Adrenal gland (tissue), 12 donors: ENCODE data around the gene C7orf57. TPM values are rescaled to one million over a fixed set of nuclear protein-coding genes. Genes with fewer than 3 reads are reported as not detected.
A peak's percentile ranks its signal among the peaks of the same experiment; 100 is the strongest.

Source experiments
- DNase-seq, 7 donors: peaks; one replicate each; pipeline ENCODE4 v3.0.0-alpha.2; 2019 to 2020
- H3K27ac ChIP-seq, 5 donors: fragments of 200-600 bp; sonication (generic) in 4 of 5; 1 replicate in 3 of 5; 2 replicates in 2 of 5; pipeline versions ENCODE4 v1.5.1 to v1.8.0; 2016 to 2020; ENCODE audit warnings: mild to moderate bottlenecking in 1 of 5
- H3K27me3 ChIP-seq: fragments of 200-600 bp; 2 replicates; pipeline ENCODE4 v1.8.0; 2021
- H3K36me3 ChIP-seq, 2 donors: fragments of 200-600 bp; replicated peaks in 1 of 2; 1 replicate in 1 of 2; 2 replicates in 1 of 2; pipeline versions ENCODE4 v1.5.1 to v1.8.0; 2018 to 2022
- H3K4me1 ChIP-seq, 2 donors: fragments of 200-600 bp; replicated peaks in 1 of 2; 1 replicate in 1 of 2; 2 replicates in 1 of 2; pipeline versions ENCODE4 v1.5.1 to v1.8.0; 2018 to 2021
- H3K4me3 ChIP-seq, 4 donors: fragments of 200-600 bp; sonication (generic) in 3 of 4; one replicate each; pipeline ENCODE4 v1.5.1; 2016 to 2018
- H3K9me3 ChIP-seq, 3 donors: fragments of 200-600 bp; sonication (generic) in 1 of 3; replicated peaks in 1 of 3; 1 replicate in 2 of 3; 2 replicates in 1 of 3; pipeline versions ENCODE4 v1.5.1 to v1.8.0; 2016 to 2021
- POLR2A ChIP-seq, 2 donors: fragments of 450-650 bp; IDR thresholded peaks; one replicate each; pipeline ENCODE4 v1.6.1; 2017; ENCODE audit warnings: antibody characterized with exemption in 2 of 2, mild to moderate bottlenecking in 2 of 2, moderate library complexity in 1 of 2
- WGBS, 4 donors: extraction: QIAGEN DNeasy Blood & Tissue Kit in 2 of 4; methylation state at CpG; one replicate each; pipeline versions ENCODE4 v1.1.5 to v1.1.7; 2013 to 2017; 5-methylcytosine and 5-hydroxymethylcytosine counted together
- intact Hi-C, 2 donors: fragments of 100-400 bp; cut with DNase I; formaldehyde crosslinking; loops; one replicate each; pipeline versions ENCODE4 v1.14.1 to v1.15.0; 2022 to 2023
- polyA plus RNA-seq, 3 donors: library from polyadenylated mRNA; stranded (reverse); fragments of 200-250 nt in 2 of 3; fragments of 350-450 nt in 1 of 3; fragmentation: Illumina TruSeq in 1 of 3; extraction: RNeasy Lipid Tissue Mini Kit (QIAGEN cat#74804) in 1 of 3; gene quantifications; one replicate each; pipeline ENCODE4 v1.2.3, GENCODE V29; 2013 to 2014
- total RNA-seq, 9 donors: library from RNA; depleted of rRNA in 4 of 9; stranded (reverse); fragments of >200 nt in 4 of 9; fragments of 120-200 nt in 1 of 9; fragmentation: NEBNext Ultra II Directional in 1 of 9; extraction: Animal tissue kit (Norgen Biotek cat#: 25700) in 1 of 9; gene quantifications; one replicate each; pipeline versions ENCODE4 v1.1.0 to v1.2.4, GENCODE V29; 2013 to 2023
- TF ChIP-seq, protein P1 (sequence below), 6 experiments: fragments of 450-650 bp in 4 of 6; fragments of 200-600 bp in 2 of 6; sonication (generic) in 1 of 6; IDR thresholded peaks; 1 replicate in 5 of 6; 2 replicates in 1 of 6; pipeline versions ENCODE4 v1.5.1 to v1.8.0; 2016 to 2021; ENCODE audit warnings: antibody characterized with exemption in 6 of 6, mild to moderate bottlenecking in 2 of 6, moderate library complexity in 1 of 6
- donor health status: healthy with polysubstance abuse.
- donor health status: Bipolar disorder and iron deficiency.
- donor health status: DM: yes; HTN: yes; CAD: no.
- donor health status: DM: no; HTN: no; CAD: no.
- donor health status: DM: no; HTN: no; CAD: no.
- donor health status: DM: yes; HTN: yes; CAD: no.

Gene C7orf57
- total and polyA plus RNA-seq, 12 donors, result 1.7 TPM; not detected in 11

DNA sequence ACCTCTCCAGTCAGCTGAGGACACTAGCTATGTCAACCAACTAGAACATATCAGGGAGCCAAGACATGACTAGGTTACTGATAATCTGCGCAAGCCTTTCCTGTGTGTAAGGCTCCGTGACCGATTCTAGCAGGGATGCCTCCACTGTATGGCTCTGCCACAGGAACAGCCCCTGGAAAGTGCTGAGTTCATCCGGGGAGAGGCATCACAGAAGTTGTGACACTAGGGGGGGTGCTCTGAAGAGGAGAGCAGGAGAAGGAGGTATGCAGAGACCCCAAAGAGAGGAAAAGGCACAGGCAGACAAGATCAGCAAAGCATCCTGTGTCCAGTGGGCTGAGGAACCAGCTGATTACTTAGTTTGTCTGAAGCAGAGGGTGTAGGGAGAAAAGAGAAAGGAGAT lies 67.2 kb downstream of the C7orf57 start:
- Histone ChIP-seq H3K4me3 (no peak overlapping the region), H3K4me1 (peaks cover 2 to 16% of the 10 kb centered on the region in 2 donors), H3K9me3 (no peaks in the 10 kb centered on the region), H3K36me3 (peaks cover 0 to 56% of the 10 kb centered on the region in 2 donors), H3K27me3 (no peaks in the 10 kb centered on the region), H3K27ac (no peak overlapping the region)
- DNase-seq, result peak in 1 of 7 donors; percentile 3
- TF ChIP-seq, protein P1, sequence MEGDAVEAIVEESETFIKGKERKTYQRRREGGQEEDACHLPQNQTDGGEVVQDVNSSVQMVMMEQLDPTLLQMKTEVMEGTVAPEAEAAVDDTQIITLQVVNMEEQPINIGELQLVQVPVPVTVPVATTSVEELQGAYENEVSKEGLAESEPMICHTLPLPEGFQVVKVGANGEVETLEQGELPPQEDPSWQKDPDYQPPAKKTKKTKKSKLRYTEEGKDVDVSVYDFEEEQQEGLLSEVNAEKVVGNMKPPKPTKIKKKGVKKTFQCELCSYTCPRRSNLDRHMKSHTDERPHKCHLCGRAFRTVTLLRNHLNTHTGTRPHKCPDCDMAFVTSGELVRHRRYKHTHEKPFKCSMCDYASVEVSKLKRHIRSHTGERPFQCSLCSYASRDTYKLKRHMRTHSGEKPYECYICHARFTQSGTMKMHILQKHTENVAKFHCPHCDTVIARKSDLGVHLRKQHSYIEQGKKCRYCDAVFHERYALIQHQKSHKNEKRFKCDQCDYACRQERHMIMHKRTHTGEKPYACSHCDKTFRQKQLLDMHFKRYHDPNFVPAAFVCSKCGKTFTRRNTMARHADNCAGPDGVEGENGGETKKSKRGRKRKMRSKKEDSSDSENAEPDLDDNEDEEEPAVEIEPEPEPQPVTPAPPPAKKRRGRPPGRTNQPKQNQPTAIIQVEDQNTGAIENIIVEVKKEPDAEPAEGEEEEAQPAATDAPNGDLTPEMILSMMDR (IDR thresholded peaks at IDR 0.05), result no peak
- no peak for TF ChIP-seq POLR2A (IDR thresholded peaks at IDR 0.05)
- 94 to 99% (median 96%) methylated on average over 4 of the region's 4 CpGs for WGBS, 4 donors
- intact Hi-C loops, result loop anchor here in 1 of 2 donors (10.0 kb wide), 1 partner anchor 158 kb away; the partner anchor contains the start of gene PKD1L1

DNA sequence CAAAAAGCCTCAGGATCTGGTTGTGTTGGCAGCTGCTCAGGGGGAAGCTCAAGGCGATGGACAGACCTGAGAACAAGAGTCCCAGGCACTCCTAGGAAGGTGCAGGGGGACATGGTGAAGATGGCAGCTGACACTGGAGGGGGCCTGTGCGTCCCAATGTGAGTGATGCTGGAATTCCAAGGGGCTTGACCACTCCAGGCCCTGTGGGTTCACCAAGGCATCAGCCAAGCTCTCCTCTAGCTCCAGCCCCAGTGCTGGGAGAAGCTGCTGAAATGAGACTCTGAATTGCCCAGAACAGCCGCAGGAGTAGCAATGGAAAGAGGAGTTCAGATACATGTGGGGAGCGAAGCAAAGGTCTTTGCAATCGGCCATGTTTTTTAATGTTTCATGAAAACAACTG lies 69.7 kb downstream of the C7orf57 start:
- Histone ChIP-seq H3K27me3 (no peaks in the 10 kb centered on the region), H3K4me3 (no peak overlapping the region), H3K36me3 (peaks cover 0 to 73% of the 10 kb centered on the region in 2 donors), H3K9me3 (no peaks in the 10 kb centered on the region), H3K4me1 (peaks cover 0 to under 1% of the 10 kb centered on the region in 2 donors), H3K27ac (no peak overlapping the region)
- WGBS, 4 donors, result 94 to 99% (median 97%) methylated on average over 5 of the region's 5 CpGs
- intact Hi-C loops, result loop anchor here (5.0 to 10.0 kb wide), 3 partner anchors 113 to 160 kb away; partner anchors contain the start of gene PKD1L1 (in 2 of the 2)
- DNase-seq, result peak in 1 of 7 donors; percentile 34
- TF ChIP-seq POLR2A (IDR thresholded peaks at IDR 0.05), result no peak

GRCh38 chr7:48106906-48107659 lies 71.7 kb downstream of the C7orf57 start:
- no peaks in the 10 kb centered on the region for H3K9me3 ChIP-seq
- intact Hi-C loops, result loop anchor here (5.0 to 10.0 kb wide), 3 partner anchors 115 to 162 kb away; partner anchors contain the start of gene PKD1L1 (in 2 of the 2)
- H3K27me3 ChIP-seq, result no peaks in the 10 kb centered on the region
- H3K4me3 ChIP-seq, result no peak overlapping the region
- TF ChIP-seq POLR2A (IDR thresholded peaks at IDR 0.05), result no peak
- TF ChIP-seq, protein P1 (IDR thresholded peaks at IDR 0.05), result no peak
- no peak overlapping the region for H3K27ac ChIP-seq
- WGBS, 4 donors, result 86 to 95% (median 94%) methylated on average over 17 to 29 of the region's 29 CpGs
- peaks cover 0 to 59% of the 10 kb centered on the region in 2 donors for H3K36me3 ChIP-seq
- H3K4me1 ChIP-seq, result peaks cover 6 to 7% of the 10 kb centered on the region in 2 donors
- peak in 1 of 7 donors; percentile 43 for DNase-seq

DNA sequence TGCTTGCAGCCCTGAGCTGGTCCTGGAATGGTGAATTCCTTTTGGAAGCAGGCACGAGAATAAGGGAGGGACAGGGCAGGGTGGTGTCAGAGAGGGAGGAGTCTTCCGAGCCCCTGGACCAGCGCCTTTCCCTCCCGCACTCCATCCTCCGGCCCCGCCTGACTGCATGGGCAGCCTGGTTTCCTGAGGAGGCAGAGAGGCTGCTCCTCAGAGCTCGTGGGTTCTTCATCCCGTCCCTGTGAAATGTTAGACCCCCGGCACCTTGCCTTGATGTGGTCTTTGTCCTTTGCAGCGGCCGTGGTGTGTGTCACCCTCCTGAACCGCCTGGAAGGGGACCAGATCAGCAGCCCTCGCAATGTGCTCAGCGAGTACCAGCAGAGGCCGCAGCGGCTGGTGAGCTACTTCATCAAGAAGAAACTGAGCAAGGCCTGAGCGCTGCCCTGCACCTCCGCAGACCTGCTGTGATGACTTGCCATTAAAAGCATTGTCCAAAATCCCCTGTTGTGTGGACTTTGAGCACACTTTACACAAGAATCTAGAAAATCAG lies 72.7 kb downstream of the C7orf57 start:
- WGBS, 4 donors, result 91 to 94% (median 93%) methylated on average over 18 of the region's 18 CpGs
- no peak for TF ChIP-seq POLR2A (IDR thresholded peaks at IDR 0.05)
- TF ChIP-seq, protein P1 (IDR thresholded peaks at IDR 0.05), result no peak
- Histone ChIP-seq H3K27me3 (no peaks in the 10 kb centered on the region), H3K27ac (no peak overlapping the region), H3K36me3 (peaks cover 0 to 50% of the 10 kb centered on the region in 2 donors), H3K4me3 (no peak overlapping the region), H3K9me3 (no peaks in the 10 kb centered on the region), H3K4me1 (peaks cover 6 to 7% of the 10 kb centered on the region in 2 donors)
- peak in 2 of 7 donors; percentile 24 to 50 for DNase-seq
- intact Hi-C loops, result loop anchor here (2.0 to 10.0 kb wide), 4 partner anchors 116 to 163 kb away; partner anchors contain the start of gene PKD1L1 (in 2 of the 2)
